Measurements from ENCODE around the gene CASP10.

The CASP10 gene

GRCh38 chr2:201200345-201200744 lies 17.4 kb downstream of the CASP10 start:
- DNase-seq = no peak

GRCh38 chr2:201201371-201201770 lies 18.4 kb downstream of the CASP10 start:
- DNase-seq = no peak

GRCh38 chr2:201203916-201204654 lies 21.1 kb downstream of the CASP10 start:
- no peak for DNase-seq

GRCh38 chr2:201204655-201205514 lies 21.9 kb downstream of the CASP10 start:
- no peak for DNase-seq

- DNase-seq = no peak
These were observed 22.5 kb downstream of the CASP10 start for GRCh38 chr2:201205515-201205849.

- no peak for DNase-seq
These were observed 25.8 kb downstream of the CASP10 start for GRCh38 chr2:201208563-201209252.

GRCh38 chr2:201215963-201216362 lies 33.0 kb downstream of the CASP10 start:
- no peak for DNase-seq

- DNase-seq = no peak
These were observed 34.0 kb downstream of the CASP10 start for GRCh38 chr2:201216918-201217317.

- no peak for DNase-seq
These were observed 35.8 kb downstream of the CASP10 start for GRCh38 chr2:201218780-201219179.

GRCh38 chr2:201219328-201220096 lies 36.6 kb downstream of the CASP10 start:
- no peak for DNase-seq

GRCh38 chr2:201220102-201220570 lies 37.2 kb downstream of the CASP10 start:
- DNase-seq = no peak

GRCh38 chr2:201223089-201224073 lies 40.4 kb downstream of the CASP10 start:
- DNase-seq = no peak

GRCh38 chr2:201228271-201228911 lies 45.5 kb downstream of the CASP10 start:
- DNase-seq = no peak

- DNase-seq = no peak
These were observed 46.0 kb downstream of the CASP10 start for GRCh38 chr2:201228912-201229290.

GRCh38 chr2:201231781-201232466 lies 49.0 kb downstream of the CASP10 start:
- DNase-seq = peak; percentile 54 to 75

- no peak for DNase-seq
These were observed 49.5 kb downstream of the CASP10 start for GRCh38 chr2:201232467-201232815.

- DNase-seq = peak; percentile 56 to 71
These were observed 50.4 kb downstream of the CASP10 start for GRCh38 chr2:201233192-201233811.

GRCh38 chr2:201233812-201234662 lies 51.1 kb downstream of the CASP10 start:
- no peak for DNase-seq

- no peak for DNase-seq
These were observed 51.8 kb downstream of the CASP10 start for GRCh38 chr2:201234663-201235135.

All from NCI-H187 (cell line).